Stimulated activated naive B cell treated with anti-CD40 and anti-IgM and Interleukin-4, amounts not matched to agents 10 μg/mL and 1 μg/mL and 100 μg/mL, for 72 hours (primary cell): ENCODE data around the gene INSR.
"Not testable (repeated sequence)": the region's sequence is repeated elsewhere in the genome, so short reads cannot be mapped to it uniquely, and the experiment has no call there.

Experiments used
- ATAC-seq, 2 donors: fragments of 150-1000 bp; cut with Tn5 transposase; replicated peaks; 2 replicates each; pipeline ENCODE4 v1.10.0; 2021; ENCODE audit warnings: moderate library complexity in 1 of 2
- DNase-seq: peaks from one replicate; pipeline ENCODE4 v3.0.0; 2021
- H3K27ac Mint-ChIP-seq: one replicate; pipeline ENCODE4 v1.8.0; 2022; ENCODE audit warnings: mild to moderate bottlenecking, mixed read lengths
- H3K27me3 Mint-ChIP-seq, 2 donors: one replicate each; pipeline ENCODE4 v1.8.0; 2022; ENCODE audit warnings: mixed read lengths in 2 of 2
- H3K36me3 Mint-ChIP-seq, 2 donors: one replicate each; pipeline ENCODE4 v1.8.0; 2022; ENCODE audit warnings: mixed read lengths in 2 of 2, mild to moderate bottlenecking in 1 of 2
- H3K4me1 Mint-ChIP-seq, 2 donors: one replicate each; pipeline ENCODE4 v1.8.0; 2022; ENCODE audit warnings: mixed read lengths in 2 of 2, mild to moderate bottlenecking in 1 of 2
- H3K4me3 Mint-ChIP-seq, 2 donors: one replicate each; pipeline ENCODE4 v1.8.0; 2022; ENCODE audit warnings: mild to moderate bottlenecking in 2 of 2, mixed read lengths in 2 of 2, moderate library complexity in 1 of 2
- H3K9me3 Mint-ChIP-seq, 2 donors: one replicate each; pipeline ENCODE4 v1.8.0; 2022; ENCODE audit warnings: mixed read lengths in 2 of 2, mild to moderate bottlenecking in 1 of 2

INSR gene

DNA sequence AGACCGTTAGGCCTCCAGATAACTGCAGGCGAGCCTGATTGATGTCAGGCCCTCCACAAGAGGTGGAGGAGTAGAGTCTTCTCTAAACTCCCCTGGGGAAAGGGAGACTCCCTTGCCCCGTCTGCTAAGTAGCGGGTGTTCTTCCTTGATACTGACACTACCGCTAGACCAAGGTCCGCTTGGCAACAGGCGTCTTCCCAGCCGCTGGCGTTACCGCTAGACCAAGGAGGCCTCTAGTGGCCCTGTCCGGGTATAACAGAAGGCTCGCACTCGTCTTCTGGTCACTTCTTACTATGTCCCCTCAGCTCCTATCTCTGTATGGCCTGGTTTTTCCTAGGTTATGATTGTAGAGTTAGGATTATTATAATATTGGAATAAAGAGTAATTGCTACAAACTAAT, 227.1 kb downstream of the INSR start:
- not testable (repeated sequence) for H3K27ac Mint-ChIP-seq, ATAC-seq, DNase-seq, H3K9me3 Mint-ChIP-seq, H3K4me3 Mint-ChIP-seq, H3K27me3 Mint-ChIP-seq
- Mint-ChIP-seq H3K36me3 (peaks cover 3 to 10% of the 10 kb centered on the region in 2 donors), H3K4me1 (peaks cover 4 to 13% of the 10 kb centered on the region in 2 donors)

DNA sequence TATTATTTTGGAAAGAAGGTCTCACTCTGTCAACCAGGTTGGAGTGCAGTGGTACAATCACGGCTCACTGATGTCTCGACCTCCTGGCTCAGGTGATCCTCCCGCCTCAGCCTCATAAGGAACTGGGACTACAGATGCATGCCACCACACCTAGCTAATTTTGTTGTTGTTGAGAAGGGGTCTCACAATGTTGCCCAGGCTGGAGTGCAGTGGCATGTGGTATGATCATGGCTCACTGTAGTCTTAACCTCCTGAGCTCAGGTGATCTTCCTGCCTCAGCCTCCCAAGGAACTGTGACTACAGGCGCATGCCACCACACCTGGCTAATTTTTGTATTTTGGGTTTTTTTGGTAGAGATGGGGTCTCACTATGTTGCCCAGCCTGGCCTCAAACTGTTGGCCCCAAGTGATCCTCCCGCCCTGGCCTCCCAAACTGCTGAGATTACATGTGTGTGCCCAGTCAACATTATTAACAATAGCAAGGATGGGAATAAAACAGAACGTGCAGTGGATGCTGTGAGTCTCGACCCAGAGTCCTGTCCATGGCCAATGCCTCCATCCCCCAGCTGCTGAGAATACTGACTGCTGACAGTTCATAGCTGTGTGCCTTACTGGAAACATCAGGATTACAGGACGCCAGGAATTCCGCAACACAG, 230.3 kb downstream of the INSR start:
- Mint-ChIP-seq H3K4me1 (peaks cover 2 to 3% of the 10 kb centered on the region in 2 donors), H3K9me3 (peaks cover 0 to under 1% of the 10 kb centered on the region in 2 donors), H3K27me3 (no peaks in the 10 kb centered on the region), H3K27ac (no peak overlapping the region), H3K4me3 (no peak overlapping the region), H3K36me3 (peaks cover 0 to 1% of the 10 kb centered on the region in 2 donors)
- DNase-seq (no peak), ATAC-seq (no peak)

DNA sequence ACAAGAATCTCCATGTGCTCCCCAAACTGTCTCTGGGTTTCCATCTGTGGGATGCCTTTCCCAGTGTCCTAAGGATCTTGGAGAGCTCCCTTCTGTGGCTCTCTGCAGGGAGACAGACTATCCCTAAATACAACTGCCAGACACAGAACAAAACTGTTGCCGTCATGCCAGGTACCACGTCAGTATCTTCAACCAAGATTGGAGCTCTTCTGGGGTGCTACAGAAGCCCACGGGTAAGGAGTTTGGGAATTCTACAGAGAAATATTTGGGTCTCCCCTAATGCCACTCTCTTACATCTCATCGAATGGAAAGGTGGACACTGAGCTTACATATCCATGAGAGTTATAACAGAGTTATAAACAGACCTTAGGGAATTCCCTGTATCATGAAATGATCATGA, 230.9 kb downstream of the INSR start:
- ATAC-seq (no peak), DNase-seq (no peak)

More for the DNA sequence above, 230.9 kb downstream of the INSR start:
- H3K36me3 Mint-ChIP-seq = peaks cover 0 to 1% of the 10 kb centered on the region in 2 donors
- H3K27me3 Mint-ChIP-seq = no peaks in the 10 kb centered on the region
- no peak overlapping the region for H3K27ac Mint-ChIP-seq
- no peaks in the 10 kb centered on the region for H3K4me1 Mint-ChIP-seq
- no peak overlapping the region for H3K4me3 Mint-ChIP-seq
- H3K9me3 Mint-ChIP-seq = no peaks in the 10 kb centered on the region
